Head of caudate nucleus (tissue), 42 donors: Measurements from ENCODE around the gene ATN1.

ENCODE experiments used
- DNase-seq, 42 donors: peaks; one replicate each; pipeline versions ENCODE4 v3.0.0 to v3.0.0-alpha.2; 2020 to 2021; ENCODE audit warnings: mixed read lengths in 7 of 42
- intact Hi-C: fragments of 100-400 bp; cut with DNase I; formaldehyde crosslinking; loops from one replicate; pipeline ENCODE4 v1.15.0; 2022

Gene ATN1

GRCh38 chr12:6952121-6952862 lies 24.5 kb downstream of the ATN1 start:
- intact Hi-C loops: no loop called here
- no peak for DNase-seq

- intact Hi-C loops: no loop called here
- no peak for DNase-seq
Observed at GRCh38 chr12:6952863-6953441, 25.2 kb downstream of the ATN1 start.

GRCh38 chr12:6953442-6954315 lies 25.9 kb downstream of the ATN1 start:
- intact Hi-C loops: no loop called here
- peak in 20 of 42 donors; percentile 31 to 65 (median 46) for DNase-seq

GRCh38 chr12:6954316-6955107 lies 26.8 kb downstream of the ATN1 start:
- DNase-seq: no peak
- intact Hi-C loops: no loop called here

- no peak for DNase-seq
- intact Hi-C loops: no loop called here
Observed at GRCh38 chr12:6955108-6956020, 27.6 kb downstream of the ATN1 start.

- intact Hi-C loops: no loop called here
- no peak for DNase-seq
Observed at GRCh38 chr12:6956021-6956727, 28.4 kb downstream of the ATN1 start.

GRCh38 chr12:6957151-6957701 lies 29.5 kb downstream of the ATN1 start:
- intact Hi-C loops: no loop called here
- DNase-seq: no peak

- DNase-seq: no peak
- intact Hi-C loops: no loop called here
Observed at GRCh38 chr12:6957741-6958608, 30.2 kb downstream of the ATN1 start.

GRCh38 chr12:6958609-6959057 lies 30.9 kb downstream of the ATN1 start:
- DNase-seq: no peak

GRCh38 chr12:6959058-6959804 lies 31.5 kb downstream of the ATN1 start:
- intact Hi-C loops: no loop called here
- peak in 7 of 42 donors; percentile 24 to 46 (median 36) for DNase-seq

More at GRCh38 chr12:6958609-6959057, 30.9 kb downstream of the ATN1 start:
- intact Hi-C loops: no loop called here

GRCh38 chr12:6959805-6960592 lies 32.2 kb downstream of the ATN1 start:
- intact Hi-C loops: no loop called here
- DNase-seq: no peak

- DNase-seq: peak in 1 of 42 donors; percentile 48
- intact Hi-C loops: no loop called here
Observed at GRCh38 chr12:6960593-6961277, 33.0 kb downstream of the ATN1 start.

- intact Hi-C loops: no loop called here
- peak; percentile 41 to 94 (median 82) for DNase-seq
Observed at GRCh38 chr12:6961278-6961694, 33.5 kb downstream of the ATN1 start.

- peak in 6 of 42 donors; percentile 19 to 60 (median 30) for DNase-seq
- intact Hi-C loops: no loop called here
Observed at GRCh38 chr12:6961695-6962284, 34.0 kb downstream of the ATN1 start.
